ENCODE measurements around the gene SNX3.

SNX3 gene

GRCh38 chr6:108168501-108169463, 92.1 kb downstream of the SNX3 start:
- ChIA-PET POLR2A (no interaction called here), CTCF (interaction anchor here (0.7 to 1.0 kb wide), 2 partner anchors 50 to 323 kb away, joined by 3 read pairs; no protein-coding TSS in a partner anchor)
- H3K4me3 ChIP-seq (ENCODE audit: low read depth, low read length), result no peak overlapping the region
- TF ChIP-seq, protein P1, sequence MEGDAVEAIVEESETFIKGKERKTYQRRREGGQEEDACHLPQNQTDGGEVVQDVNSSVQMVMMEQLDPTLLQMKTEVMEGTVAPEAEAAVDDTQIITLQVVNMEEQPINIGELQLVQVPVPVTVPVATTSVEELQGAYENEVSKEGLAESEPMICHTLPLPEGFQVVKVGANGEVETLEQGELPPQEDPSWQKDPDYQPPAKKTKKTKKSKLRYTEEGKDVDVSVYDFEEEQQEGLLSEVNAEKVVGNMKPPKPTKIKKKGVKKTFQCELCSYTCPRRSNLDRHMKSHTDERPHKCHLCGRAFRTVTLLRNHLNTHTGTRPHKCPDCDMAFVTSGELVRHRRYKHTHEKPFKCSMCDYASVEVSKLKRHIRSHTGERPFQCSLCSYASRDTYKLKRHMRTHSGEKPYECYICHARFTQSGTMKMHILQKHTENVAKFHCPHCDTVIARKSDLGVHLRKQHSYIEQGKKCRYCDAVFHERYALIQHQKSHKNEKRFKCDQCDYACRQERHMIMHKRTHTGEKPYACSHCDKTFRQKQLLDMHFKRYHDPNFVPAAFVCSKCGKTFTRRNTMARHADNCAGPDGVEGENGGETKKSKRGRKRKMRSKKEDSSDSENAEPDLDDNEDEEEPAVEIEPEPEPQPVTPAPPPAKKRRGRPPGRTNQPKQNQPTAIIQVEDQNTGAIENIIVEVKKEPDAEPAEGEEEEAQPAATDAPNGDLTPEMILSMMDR (IDR thresholded peaks at IDR 0.05; ENCODE audit: insufficient read depth, low read length, missing control alignments), result peak; percentile 38
- DNase-seq (ENCODE audit: low read depth, low spot score), result no peak

DNA sequence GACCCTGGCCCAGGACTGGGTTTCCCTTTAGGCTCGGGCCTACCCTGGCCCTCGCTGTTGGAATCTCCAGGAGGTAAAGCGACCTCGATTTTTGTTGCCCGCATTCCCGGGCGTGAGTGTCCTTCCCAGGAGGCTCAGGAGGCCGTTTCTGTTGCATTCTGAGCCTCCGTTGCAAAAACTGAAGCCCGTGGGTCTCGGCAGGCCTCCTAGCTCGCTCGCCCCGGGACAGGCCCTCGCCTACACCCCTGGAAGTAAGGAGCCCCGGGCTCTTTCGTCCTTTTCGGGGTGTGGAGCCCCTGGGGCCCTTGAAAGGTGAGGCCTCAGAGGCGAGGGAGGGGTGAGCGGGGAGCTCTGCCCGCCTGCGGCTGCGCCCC, 92.8 kb downstream of the SNX3 start:
- DNase-seq (ENCODE audit: low read depth, low spot score), result no peak
- ChIA-PET CTCF (interaction anchor here (0.7 to 1.0 kb wide), 2 partner anchors 49 to 324 kb away, joined by 3 read pairs; no protein-coding TSS in a partner anchor), POLR2A (no interaction called here)
- no peak overlapping the region for H3K4me3 ChIP-seq (ENCODE audit: low read depth, low read length)
- TF ChIP-seq, protein P1 (IDR thresholded peaks at IDR 0.05; ENCODE audit: insufficient read depth, low read length, missing control alignments), result no peak

DNA sequence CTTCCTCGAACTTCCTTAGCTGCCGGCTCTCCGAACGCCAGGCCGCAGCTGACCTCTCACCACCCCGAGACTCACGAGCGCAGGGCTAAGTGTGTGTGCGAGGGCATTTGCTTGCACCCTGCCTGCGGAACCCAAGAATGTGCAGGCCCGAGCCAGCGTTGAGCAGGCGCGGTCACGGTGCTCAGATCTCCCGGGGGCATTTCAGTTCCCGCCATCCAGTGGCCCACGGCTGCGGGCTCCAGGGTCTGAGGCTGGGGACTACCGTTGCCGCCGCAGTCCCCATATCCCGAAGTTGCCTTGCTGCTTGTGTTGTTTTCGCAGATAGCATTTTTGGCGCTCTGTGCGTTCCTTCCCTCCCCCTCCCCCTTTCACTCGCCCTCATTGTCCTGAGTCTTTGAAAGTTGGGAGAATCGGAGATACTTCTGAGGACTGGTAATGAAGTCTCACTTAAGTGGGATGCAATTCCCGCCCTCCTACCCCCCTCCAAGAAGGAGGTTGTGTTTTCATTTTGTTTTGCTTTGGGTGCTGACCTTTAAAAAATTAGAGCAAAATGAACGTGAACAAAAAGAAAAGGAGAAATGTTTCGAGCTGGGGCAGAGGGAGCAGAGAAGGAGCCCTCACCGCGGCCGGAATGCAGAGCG, 93.3 kb downstream of the SNX3 start:
- H3K4me3 ChIP-seq (ENCODE audit: low read depth, low read length), result no peak overlapping the region
- DNase-seq (ENCODE audit: low read depth, low spot score), result no peak
- CTCF ChIA-PET, result interaction anchor here (0.7 kb wide), 1 partner anchor 49 kb away, joined by 3 read pairs; no protein-coding TSS in a partner anchor
- TF ChIP-seq, protein P1 (IDR thresholded peaks at IDR 0.05; ENCODE audit: insufficient read depth, low read length, missing control alignments), result no peak
- POLR2A ChIA-PET, result no interaction called here

DNA sequence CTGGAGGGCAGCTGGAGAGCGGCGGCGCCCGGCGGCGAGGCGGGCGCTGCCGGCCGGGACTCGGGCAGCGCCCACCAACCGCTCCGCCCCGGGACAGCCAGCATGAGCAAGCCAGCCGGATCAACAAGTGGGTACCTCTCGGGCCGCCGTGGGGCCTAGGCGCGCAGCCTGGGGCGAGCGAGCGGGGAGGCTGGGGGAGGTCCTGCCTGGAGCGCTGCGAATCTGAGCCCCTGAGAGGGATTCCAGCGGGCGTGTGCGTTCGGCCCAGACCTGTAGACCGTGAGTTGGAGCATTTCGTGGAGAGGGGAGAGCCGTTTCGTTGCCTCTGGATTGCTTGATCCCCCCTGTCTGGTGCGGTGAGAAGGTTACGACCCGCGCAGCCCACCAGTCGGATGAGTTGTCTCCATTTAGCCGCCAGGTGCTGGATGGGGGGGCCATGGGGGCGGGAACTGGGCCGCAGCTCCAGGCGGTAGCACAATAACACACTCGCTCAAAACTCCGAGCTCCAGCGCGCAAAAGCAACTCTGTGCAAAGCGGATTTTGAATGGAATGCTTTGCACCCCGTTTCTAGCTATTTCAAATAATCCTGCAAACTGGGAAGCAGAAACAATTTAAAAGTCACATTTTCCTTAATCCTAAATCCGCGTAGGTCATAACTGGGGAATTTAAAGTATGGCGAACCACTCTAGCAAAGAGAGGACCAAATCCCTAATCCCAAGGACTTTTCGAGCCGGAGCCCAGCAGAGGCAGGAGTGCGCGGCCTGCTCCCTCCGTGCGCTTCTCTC, 94.0 kb downstream of the SNX3 start:
- ChIA-PET POLR2A (no interaction called here), CTCF (no interaction called here)
- no peak overlapping the region for H3K4me3 ChIP-seq (ENCODE audit: low read depth, low read length)
- no peak for DNase-seq (ENCODE audit: low read depth, low spot score)
- TF ChIP-seq, protein P1 (IDR thresholded peaks at IDR 0.05; ENCODE audit: insufficient read depth, low read length, missing control alignments), result no peak

DNA sequence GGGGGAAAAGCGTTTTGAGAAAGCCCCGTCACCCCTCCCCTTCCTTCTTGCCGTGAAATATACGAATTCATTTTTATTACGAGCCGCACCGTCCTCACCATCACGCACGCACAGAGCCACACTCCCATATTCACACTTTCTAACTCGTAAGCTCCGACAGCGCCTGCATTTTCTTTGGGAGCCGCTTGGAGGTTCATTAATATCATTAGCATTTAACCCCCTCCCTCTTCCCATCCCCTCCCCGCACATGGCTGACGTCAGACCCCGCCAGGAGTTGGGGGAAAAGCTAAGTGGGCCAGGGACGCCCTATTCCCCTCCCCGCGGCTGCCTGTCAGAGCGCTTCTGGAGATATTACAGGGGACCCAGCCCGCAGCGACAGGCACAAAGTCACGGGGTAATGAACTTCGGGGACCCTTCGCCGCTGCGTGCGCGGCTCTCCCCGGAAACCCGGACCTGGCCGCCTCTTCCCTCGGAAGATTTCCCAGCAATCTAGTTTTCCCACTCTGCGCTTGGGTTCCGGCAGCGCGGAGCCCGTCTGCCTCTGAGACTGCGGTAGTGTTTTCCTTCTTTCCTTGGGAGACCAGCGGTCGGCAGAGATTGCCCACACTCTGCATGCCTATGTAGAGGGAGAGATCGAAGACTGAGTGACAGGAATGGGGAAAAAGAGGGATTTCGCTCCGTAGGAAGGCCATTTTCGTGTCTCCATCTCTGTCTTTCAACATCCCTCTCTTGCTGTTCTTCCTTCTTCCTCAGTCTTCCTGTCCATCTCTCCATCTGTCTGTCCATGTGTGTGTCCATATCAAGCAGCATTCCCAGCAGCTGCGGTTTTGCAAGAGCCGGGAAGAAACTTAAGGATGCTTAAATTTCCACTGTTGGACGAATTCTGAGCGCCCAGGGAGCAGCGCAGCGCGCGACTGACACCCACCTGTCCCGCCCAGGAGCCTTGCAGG, 94.9 kb downstream of the SNX3 start, which contains the start of gene NR2E1:
TSS of gene NR2E1 (plus strand) at position 309 of the 950 bp plus-strand sequence. CDS start 744 bp downstream, outside the sequence.
- DNase-seq (ENCODE audit: low read depth, low spot score), result no peak
- TF ChIP-seq, protein P1 (IDR thresholded peaks at IDR 0.05; ENCODE audit: insufficient read depth, low read length, missing control alignments), result no peak
- ChIA-PET POLR2A (no interaction called here), CTCF (no interaction called here)
- H3K4me3 ChIP-seq (ENCODE audit: low read depth, low read length), result no peak within 1 kb of the TSS

Measured in AG04449 (cell line).